GM12878 (cell line): Measurements from ENCODE around the gene CLIC5. TPM values are rescaled to one million over a fixed set of nuclear protein-coding genes. Genes with fewer than 3 reads are reported as not detected.

Experiments used
- ATAC-seq: fragments of 200-7000 bp; cut with Tn5 transposase; 3 replicates; pipeline ENCODE4 v1.9.1; 2020; ENCODE audit warnings: mild to moderate bottlenecking, moderate library complexity
- BruUV-seq: library from RNA; stranded (reverse); fragments of 400-500 nt; replicated peaks from 2 replicates; lab custom pipeline; 2021; lab: Mats Ljungman, UMichigan
- CTCF ChIA-PET: fragments of 300-600 bp; sonication (Branson Sonifier 250); formaldehyde crosslinking; extraction: SDS; loops from one replicate; lab custom pipeline; 2021; ENCODE audit warnings: inconsistent platforms; lab: Yijun Ruan, JAX
- POLR2A ChIA-PET: fragments of 350-600 bp; formaldehyde crosslinking; extraction: SDS; loops from one replicate; lab custom pipeline; 2021; ENCODE audit warnings: inconsistent platforms; lab: Charles Lee
- RAD21 ChIA-PET: fragments of 300-600 bp; sonication (Branson Sonifier 250); formaldehyde crosslinking; loops from one replicate; lab custom pipeline; 2023; ENCODE audit warnings: antibody characterized with exemption; ENCODE audit not compliant: unreplicated experiment; lab: Charles Lee
- SMC1A ChIA-PET: fragments of 300-600 bp; sonication (Branson Sonifier 250); formaldehyde crosslinking; loops from one replicate; lab custom pipeline; 2023; ENCODE audit not compliant: unreplicated experiment, uncharacterized antibody; lab: Charles Lee
- DNase-seq: peaks from one replicate; pipeline ENCODE4 v3.0.0-alpha.2; 2011; ENCODE audit warnings: low read depth, low spot score
- FAIRE-seq: peaks from 3 replicates; lab custom pipeline; 2011; peaks lifted over from hg19 to GRCh38; lab: Jason Lieb, UNC
- H2AFZ ChIP-seq: 2 replicates; pipeline ENCODE4 v1.6.0; 2011; ENCODE audit warnings: low read depth, low read length, control low read depth; ENCODE audit not compliant: control insufficient read depth
- H3K27ac ChIP-seq: 2 replicates; pipeline ENCODE4 v1.5.1; 2011; ENCODE audit warnings: control low read depth; ENCODE audit not compliant: control insufficient read depth, insufficient read depth
- H3K27me3 ChIP-seq, 2 experiments: replicated peaks in 1 of 2; 2 replicates each; pipeline versions ENCODE4 v1.6.0 to v1.6.1; 2011; ENCODE audit warnings: low read length in 1 of 2; ENCODE audit not compliant: control insufficient read depth in 2 of 2, insufficient read depth in 2 of 2
- H3K36me3 ChIP-seq, 2 experiments: 2 replicates each; pipeline ENCODE4 v1.5.1; 2011; ENCODE audit warnings: low read length in 1 of 2; ENCODE audit not compliant: control insufficient read depth in 2 of 2, insufficient read depth in 2 of 2
- H3K4me1 ChIP-seq: 2 replicates; pipeline ENCODE4 v1.6.1; 2011; ENCODE audit warnings: mild to moderate bottlenecking, low read length, moderate library complexity, mixed read lengths; ENCODE audit not compliant: control insufficient read depth, insufficient read depth
- H3K4me2 ChIP-seq: 2 replicates; pipeline ENCODE4 v1.6.0; 2011; ENCODE audit warnings: control low read depth; ENCODE audit not compliant: control insufficient read depth, insufficient read depth
- H3K4me3 ChIP-seq: fragments of 200-600 bp; sonication (generic); 2 replicates; pipeline ENCODE4 v1.5.1; 2016
- H3K79me2 ChIP-seq: 2 replicates; pipeline ENCODE4 v1.6.0; 2011; ENCODE audit warnings: low read length; ENCODE audit not compliant: control insufficient read depth, insufficient read depth
- H3K9ac ChIP-seq: 2 replicates; pipeline ENCODE4 v1.8.0; 2011; ENCODE audit warnings: low read length, control low read depth, mixed read lengths; ENCODE audit not compliant: control insufficient read depth, insufficient read depth
- H3K9me3 ChIP-seq: replicated peaks from 3 replicates; pipeline ENCODE4 v1.5.1; 2011; ENCODE audit warnings: mild to moderate bottlenecking, low read length; ENCODE audit not compliant: control insufficient read depth, insufficient read depth
- H4K20me1 ChIP-seq: 2 replicates; pipeline ENCODE4 v1.6.0; 2011; ENCODE audit not compliant: control insufficient read depth, insufficient read depth
- FOXK2 ChIP-seq: fragments of 450-650 bp; IDR thresholded peaks from 2 replicates; pipeline ENCODE4 v1.6.1; 2017; ENCODE audit warnings: mild to moderate bottlenecking, moderate library complexity
- IKZF2 ChIP-seq, 2 experiments: fragments of 450-650 bp; IDR thresholded peaks; 2 replicates each; pipeline ENCODE4 v1.6.1; 2017; ENCODE audit warnings: mild to moderate bottlenecking in 2 of 2, moderate library complexity in 2 of 2
- JUND ChIP-seq: IDR thresholded peaks from 2 replicates; pipeline ENCODE4 v1.6.1; 2012; ENCODE audit warnings: low read depth, mild to moderate bottlenecking, low read length, improper control_type of control experiment, moderate library complexity
- NR2F1 ChIP-seq: fragments of 450-650 bp; conservative IDR thresholded peaks from 2 replicates; pipeline ENCODE4 v1.6.1; 2017; ENCODE audit warnings: mild to moderate bottlenecking
- RELB ChIP-seq: fragments of 450-650 bp; IDR thresholded peaks from 2 replicates; pipeline ENCODE4 v1.6.1; 2017; ENCODE audit warnings: low read depth, mild to moderate bottlenecking, moderate library complexity
- WGBS: methylation state at CpG from one replicate; pipeline ENCODE4 v1.1.6; 2016; ENCODE audit warnings: low lambda C conversion rate; ENCODE audit not compliant: insufficient replicate concordance, insufficient coverage; ENCODE audit errors: missing lambda C conversion rate; 5-methylcytosine and 5-hydroxymethylcytosine counted together
- in situ Hi-C: fragments of 300-500 bp; cut with MboI; formaldehyde crosslinking; loops from 9 replicates; pipeline ENCODE4 v1.14.3; 2018; ENCODE audit warnings: mixed read lengths
- intact Hi-C: fragments of 100-400 bp; cut with micrococcal nuclease; formaldehyde crosslinking; loops from one replicate; pipeline ENCODE4 v1.14.2; 2022; ENCODE audit not compliant: unreplicated experiment
- polyA plus RNA-seq, 11 experiments: library from polyadenylated mRNA; depleted of rRNA in 4 of 11; unstranded in 6 of 11; stranded (reverse) in 5 of 11; fragments of >200 nt; fragmentation: Nextera tagmentation in 4 of 11; fragmentation: Illumina TruSeq in 1 of 11; extraction: Ambion mirVana in 4 of 11; extraction: Trizol in 1 of 11; gene quantifications; 1 replicate in 1 of 11; 2 replicates in 10 of 11; pipeline versions ENCODE4 v1.2.1 to v1.2.3, GENCODE V29; 2011 to 2016; ENCODE audit warnings: inconsistent platforms in 2 of 11, missing spikeins in 2 of 11, low read depth in 1 of 11
- total RNA-seq, 4 experiments: library from RNA; depleted of rRNA in 3 of 4; stranded (reverse); fragments of >200 nt in 3 of 4; fragmentation: Illumina TruSeq in 1 of 4; extraction: Trizol in 1 of 4; gene quantifications; 2 replicates each; pipeline versions ENCODE4 v1.2.1 to v1.2.3, GENCODE V29; 2013 to 2021
- TF ChIP-seq, protein P1 (sequence below): IDR thresholded peaks from 2 replicates; pipeline ENCODE4 v1.6.1; 2011; ENCODE audit warnings: borderline replicate concordance, low read depth, mild to moderate bottlenecking, moderate library complexity, low read length; ENCODE audit not compliant: insufficient read depth, poor library complexity, severe bottlenecking

The CLIC5 gene
- total and polyA plus RNA-seq, 10 of the 15 experiments (the other 5 are each of a cell fraction or from before 2014, with no cell fraction given) = 0.01 to 0.08 (median 0.02) TPM; not detected in 7

GRCh38 chr6:45949256-45949655 lies 66.4 kb downstream of the CLIC5 start:
- H2AFZ ChIP-seq = no peak overlapping the region
- no peak for TF ChIP-seq RELB
- TF ChIP-seq JUND = no peak
- TF ChIP-seq NR2F1 = no peak
- TF ChIP-seq, protein P1, sequence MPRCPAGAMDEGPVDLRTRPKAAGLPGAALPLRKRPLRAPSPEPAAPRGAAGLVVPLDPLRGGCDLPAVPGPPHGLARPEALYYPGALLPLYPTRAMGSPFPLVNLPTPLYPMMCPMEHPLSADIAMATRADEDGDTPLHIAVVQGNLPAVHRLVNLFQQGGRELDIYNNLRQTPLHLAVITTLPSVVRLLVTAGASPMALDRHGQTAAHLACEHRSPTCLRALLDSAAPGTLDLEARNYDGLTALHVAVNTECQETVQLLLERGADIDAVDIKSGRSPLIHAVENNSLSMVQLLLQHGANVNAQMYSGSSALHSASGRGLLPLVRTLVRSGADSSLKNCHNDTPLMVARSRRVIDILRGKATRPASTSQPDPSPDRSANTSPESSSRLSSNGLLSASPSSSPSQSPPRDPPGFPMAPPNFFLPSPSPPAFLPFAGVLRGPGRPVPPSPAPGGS = no peak
- no peak for TF ChIP-seq IKZF2 (IDR thresholded peaks at IDR 0.05)
- TF ChIP-seq FOXK2 = no peak
- TF ChIP-seq, all 136 proteins: peak for 0
- ATAC-seq (no peak), FAIRE-seq (no peak), DNase-seq (no peak)
- Histone ChIP-seq H3K27me3 (peaks cover 0 to 2% of the 10 kb centered on the region in 2 experiments; a peak in 1 of 4 replicates), H3K4me2 (no peak overlapping the region), H3K4me1 (no peaks in the 10 kb centered on the region), H3K9me3 (no peaks in the 10 kb centered on the region), H3K27ac (no peak overlapping the region), H3K9ac (no peak overlapping the region), H4K20me1 (no peaks in the 10 kb centered on the region), H3K36me3 (no peaks in the 10 kb centered on the region), H3K4me3 (no peak overlapping the region), H3K79me2 (no peaks in the 10 kb centered on the region)
- 61% methylated on average over 7 of the region's 7 CpGs for WGBS
- intact Hi-C loops = no loop called here
- RAD21 ChIA-PET = no interaction called here
- in situ Hi-C loops = no loop called here
- CTCF ChIA-PET = no interaction called here
- POLR2A ChIA-PET = no interaction called here
- no TSS peak for BruUV-seq
- SMC1A ChIA-PET = no interaction called here
